ENCODE measurements around the gene TOMM22.

Gene TOMM22

GRCh38 chr22:38721551-38721950 is 39.8 kb downstream of the TOMM22 start:
- Histone ChIP-seq H2AK5ac (ENCODE audit: low read length, severe bottlenecking) (no peak overlapping the region), H3K14ac (ENCODE audit: low read length in 2 of 2) (no peak overlapping the region), H3K4ac (ENCODE audit: low read depth in 1 of 2, low read length in 2 of 2) (no peak overlapping the region), H3K36me3 (ENCODE audit: control insufficient read depth in 1 of 2, insufficient read depth in 2 of 2, low read depth in 1 of 2, low read length in 2 of 2) (peaks cover 48 to 76% of the 10 kb centered on the region in 2 experiments), H3K9me3 (ENCODE audit: control insufficient read depth, low read length) (no peaks in the 10 kb centered on the region), H2BK12ac (ENCODE audit: low read length in 2 of 2) (peak overlapping the region in 1 of 2 experiments; percentile 11), H3K4me2 (ENCODE audit: low read length, poor library complexity, severe bottlenecking) (no peak overlapping the region), H3K4me1 (ENCODE audit: control insufficient read depth, insufficient read depth, low read depth, low read length) (peaks cover 11% of the 10 kb centered on the region), H3K9ac (ENCODE audit: low read length) (no peak overlapping the region), H3K18ac (ENCODE audit: low read depth in 1 of 2, low read length in 2 of 2) (no peak overlapping the region), H4K8ac (ENCODE audit: low read length) (no peak overlapping the region), H3K79me1 (replicated peaks; ENCODE audit: low read length, poor library complexity, severe bottlenecking) (peaks cover 27% of the 10 kb centered on the region), H3K27me3 (ENCODE audit: control insufficient read depth in 1 of 2, insufficient read depth in 1 of 2, low read length in 2 of 2) (no peaks in the 10 kb centered on the region), H3K27ac (ENCODE audit: low read length, poor library complexity, severe bottlenecking) (no peak overlapping the region), H2BK5ac (ENCODE audit: low read depth, low read length, poor library complexity, severe bottlenecking) (no peak overlapping the region), H4K91ac (ENCODE audit: low read length) (no peak overlapping the region), H2AFZ (ENCODE audit: low read depth, low read length) (no peak overlapping the region), H2BK15ac (ENCODE audit: low read depth, poor library complexity, severe bottlenecking) (no peak overlapping the region), H3K23ac (ENCODE audit: low read length in 2 of 2) (no peak overlapping the region), H3K4me3 (ENCODE audit: insufficient read depth in 1 of 2, low read depth in 1 of 2, low read length in 2 of 2) (no peak overlapping the region), H2BK120ac (ENCODE audit: low read depth, low read length) (no peak overlapping the region)
- no peak for DNase-seq
- 96% methylated on average over 6 of the region's 7 CpGs for WGBS

- H2AK5ac ChIP-seq (ENCODE audit: low read length, severe bottlenecking), result no peak overlapping the region
- H3K9me3 ChIP-seq (ENCODE audit: control insufficient read depth, low read length), result no peaks in the 10 kb centered on the region
- no peak overlapping the region for H2BK12ac ChIP-seq (ENCODE audit: low read length in 2 of 2)
- no peak overlapping the region for H2BK5ac ChIP-seq (ENCODE audit: low read depth, low read length, poor library complexity, severe bottlenecking)
- H3K27ac ChIP-seq (ENCODE audit: low read length, poor library complexity, severe bottlenecking), result no peak overlapping the region
- H2AFZ ChIP-seq (ENCODE audit: low read depth, low read length), result no peak overlapping the region
- no peak overlapping the region for H4K8ac ChIP-seq (ENCODE audit: low read length)
- no peak overlapping the region for H3K18ac ChIP-seq (ENCODE audit: low read depth in 1 of 2, low read length in 2 of 2)
- no peak overlapping the region for H3K9ac ChIP-seq (ENCODE audit: low read length)
- H4K91ac ChIP-seq (ENCODE audit: low read length), result no peak overlapping the region
- no peak overlapping the region for H3K4ac ChIP-seq (ENCODE audit: low read depth in 1 of 2, low read length in 2 of 2)
- no peaks in the 10 kb centered on the region for H3K27me3 ChIP-seq (ENCODE audit: control insufficient read depth in 1 of 2, insufficient read depth in 1 of 2, low read length in 2 of 2)
- peaks cover 5% of the 10 kb centered on the region for H3K4me1 ChIP-seq (ENCODE audit: control insufficient read depth, insufficient read depth, low read depth, low read length)
- no peak overlapping the region for H2BK15ac ChIP-seq (ENCODE audit: low read depth, poor library complexity, severe bottlenecking)
- H2BK120ac ChIP-seq (ENCODE audit: low read depth, low read length), result no peak overlapping the region
- peaks cover 62 to 87% of the 10 kb centered on the region in 2 experiments for H3K36me3 ChIP-seq (ENCODE audit: control insufficient read depth in 1 of 2, insufficient read depth in 2 of 2, low read depth in 1 of 2, low read length in 2 of 2)
- no peak overlapping the region for H3K4me2 ChIP-seq (ENCODE audit: low read length, poor library complexity, severe bottlenecking)
- no peak overlapping the region for H3K23ac ChIP-seq (ENCODE audit: low read length in 2 of 2)
- H3K14ac ChIP-seq (ENCODE audit: low read length in 2 of 2), result no peak overlapping the region
- H3K79me1 ChIP-seq (replicated peaks; ENCODE audit: low read length, poor library complexity, severe bottlenecking), result peaks cover 38% of the 10 kb centered on the region
- no peak for DNase-seq
- 98% methylated on average over 7 of the region's 7 CpGs for WGBS
- H3K4me3 ChIP-seq (ENCODE audit: insufficient read depth in 1 of 2, low read depth in 1 of 2, low read length in 2 of 2), result no peak overlapping the region
These were observed 42.4 kb downstream of the TOMM22 start for GRCh38 chr22:38724176-38724575.

DNA sequence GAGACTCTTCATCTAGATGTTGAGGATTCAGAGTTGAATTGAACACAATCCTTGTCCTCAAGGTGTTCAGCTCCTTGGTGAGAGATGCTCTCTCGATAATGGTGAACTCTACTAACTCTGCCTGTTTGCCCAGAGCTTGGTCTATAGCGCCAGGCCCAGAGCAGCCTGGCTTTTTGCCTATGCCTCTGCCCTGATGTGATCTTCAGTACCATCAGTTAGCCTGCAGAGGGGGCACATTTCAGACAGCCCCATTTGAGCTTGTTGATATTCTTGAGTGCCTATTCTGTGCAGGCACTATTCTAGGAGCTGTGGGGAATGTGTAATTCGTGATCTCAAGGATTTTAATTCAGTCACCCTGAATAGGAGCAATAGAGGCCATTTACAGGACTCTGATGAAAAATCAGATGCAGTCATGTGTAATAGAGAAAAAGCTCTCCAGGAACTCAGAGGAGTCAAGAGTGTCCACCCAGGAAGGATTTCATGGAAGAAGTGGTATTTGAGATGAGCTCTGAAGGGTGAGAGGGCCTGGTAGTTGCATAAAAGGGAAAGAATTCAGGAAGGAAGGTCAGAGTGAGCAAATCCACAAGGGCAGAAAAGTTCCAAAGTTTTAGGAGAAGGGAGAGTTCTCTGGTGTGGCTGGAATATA is 43.3 kb downstream of the TOMM22 start:
- H3K9me3 ChIP-seq (ENCODE audit: control insufficient read depth, low read length), result no peaks in the 10 kb centered on the region
- no peak overlapping the region for H2AK5ac ChIP-seq (ENCODE audit: low read length, severe bottlenecking)
- H3K18ac ChIP-seq (ENCODE audit: low read depth in 1 of 2, low read length in 2 of 2), result no peak overlapping the region
- H3K79me1 ChIP-seq (replicated peaks; ENCODE audit: low read length, poor library complexity, severe bottlenecking), result peaks cover 41% of the 10 kb centered on the region
- peak overlapping the region; percentile 17 for H3K9ac ChIP-seq (ENCODE audit: low read length)
- no peak overlapping the region for H2BK15ac ChIP-seq (ENCODE audit: low read depth, poor library complexity, severe bottlenecking)
- DNase-seq, result peak; percentile 61
- H3K4me1 ChIP-seq (ENCODE audit: control insufficient read depth, insufficient read depth, low read depth, low read length), result peaks cover 3% of the 10 kb centered on the region
- WGBS, result 90% methylated on average over 3 of the region's 3 CpGs
- no peaks in the 10 kb centered on the region for H3K27me3 ChIP-seq (ENCODE audit: control insufficient read depth in 1 of 2, insufficient read depth in 1 of 2, low read length in 2 of 2)
- no peak overlapping the region for H3K14ac ChIP-seq (ENCODE audit: low read length in 2 of 2)
- H3K4ac ChIP-seq (ENCODE audit: low read depth in 1 of 2, low read length in 2 of 2), result no peak overlapping the region
- H2BK12ac ChIP-seq (ENCODE audit: low read length in 2 of 2), result no peak overlapping the region
- H2BK5ac ChIP-seq (ENCODE audit: low read depth, low read length, poor library complexity, severe bottlenecking), result no peak overlapping the region
- peaks cover 71 to 96% of the 10 kb centered on the region in 2 experiments for H3K36me3 ChIP-seq (ENCODE audit: control insufficient read depth in 1 of 2, insufficient read depth in 2 of 2, low read depth in 1 of 2, low read length in 2 of 2)
- H3K4me3 ChIP-seq (ENCODE audit: insufficient read depth in 1 of 2, low read depth in 1 of 2, low read length in 2 of 2), result no peak overlapping the region
- H4K8ac ChIP-seq (ENCODE audit: low read length), result no peak overlapping the region
- no peak overlapping the region for H2BK120ac ChIP-seq (ENCODE audit: low read depth, low read length)
- H3K4me2 ChIP-seq (ENCODE audit: low read length, poor library complexity, severe bottlenecking), result no peak overlapping the region
- no peak overlapping the region for H3K27ac ChIP-seq (ENCODE audit: low read length, poor library complexity, severe bottlenecking)
- no peak overlapping the region for H3K23ac ChIP-seq (ENCODE audit: low read length in 2 of 2)
- H4K91ac ChIP-seq (ENCODE audit: low read length), result no peak overlapping the region
- H2AFZ ChIP-seq (ENCODE audit: low read depth, low read length), result no peak overlapping the region

- H3K4me1 ChIP-seq (ENCODE audit: control insufficient read depth, insufficient read depth, low read depth, low read length), result peaks cover 3% of the 10 kb centered on the region
- 97% methylated on average over 18 of the region's 18 CpGs for WGBS
- no peak overlapping the region for H4K91ac ChIP-seq (ENCODE audit: low read length)
These were observed 44.3 kb downstream of the TOMM22 start for GRCh38 chr22:38725900-38726655.

More at GRCh38 chr22:38725900-38726655, 44.3 kb downstream of the TOMM22 start:
- no peaks in the 10 kb centered on the region for H3K27me3 ChIP-seq (ENCODE audit: control insufficient read depth in 1 of 2, insufficient read depth in 1 of 2, low read length in 2 of 2)
- H4K8ac ChIP-seq (ENCODE audit: low read length), result no peak overlapping the region
- H3K9ac ChIP-seq (ENCODE audit: low read length), result no peak overlapping the region
- no peak overlapping the region for H3K4me2 ChIP-seq (ENCODE audit: low read length, poor library complexity, severe bottlenecking)
- no peak overlapping the region for H3K18ac ChIP-seq (ENCODE audit: low read depth in 1 of 2, low read length in 2 of 2)
- no peak overlapping the region for H3K4me3 ChIP-seq (ENCODE audit: insufficient read depth in 1 of 2, low read depth in 1 of 2, low read length in 2 of 2)
- H3K4ac ChIP-seq (ENCODE audit: low read depth in 1 of 2, low read length in 2 of 2), result no peak overlapping the region
- no peaks in the 10 kb centered on the region for H3K9me3 ChIP-seq (ENCODE audit: control insufficient read depth, low read length)
- no peak overlapping the region for H2BK5ac ChIP-seq (ENCODE audit: low read depth, low read length, poor library complexity, severe bottlenecking)
- no peak overlapping the region for H2AK5ac ChIP-seq (ENCODE audit: low read length, severe bottlenecking)
- DNase-seq, result no peak
- H2BK12ac ChIP-seq (ENCODE audit: low read length in 2 of 2), result no peak overlapping the region
- H3K27ac ChIP-seq (ENCODE audit: low read length, poor library complexity, severe bottlenecking), result no peak overlapping the region
- peaks cover 80 to 100% of the 10 kb centered on the region in 2 experiments for H3K36me3 ChIP-seq (ENCODE audit: control insufficient read depth in 1 of 2, insufficient read depth in 2 of 2, low read depth in 1 of 2, low read length in 2 of 2)
- peak overlapping the region in 1 of 2 experiments; percentile 9 for H3K23ac ChIP-seq (ENCODE audit: low read length in 2 of 2)
- no peak overlapping the region for H2BK120ac ChIP-seq (ENCODE audit: low read depth, low read length)
- H2BK15ac ChIP-seq (ENCODE audit: low read depth, poor library complexity, severe bottlenecking), result no peak overlapping the region
- H3K79me1 ChIP-seq (replicated peaks; ENCODE audit: low read length, poor library complexity, severe bottlenecking), result peaks cover 38% of the 10 kb centered on the region
- no peak overlapping the region for H3K14ac ChIP-seq (ENCODE audit: low read length in 2 of 2)
- no peak overlapping the region for H2AFZ ChIP-seq (ENCODE audit: low read depth, low read length)

All from mesenchymal stem cell (in vitro differentiated cells and primary cell).